Cardiac septum (tissue), 1 donor: Measurements from ENCODE around the gene AXIN2. TPM values are rescaled to one million over a fixed set of nuclear protein-coding genes. Genes with fewer than 3 reads are reported as not detected.

Experiments
- DNase-seq: peaks from one replicate; pipeline ENCODE4 v3.0.0-alpha.2; 2020; ENCODE audit warnings: low spot score
- intact Hi-C: fragments of 100-400 bp; cut with DNase I; formaldehyde crosslinking; loops from one replicate; pipeline ENCODE4 v1.14.0; 2022
- total RNA-seq: library from RNA; stranded (reverse); fragmentation: NEBNext Ultra II Directional; extraction: Animal tissue kit (Norgen Biotek cat#: 25700); gene quantifications from one replicate; pipeline ENCODE4 v1.2.1, GENCODE V29; 2021
- donor health status: DM: no; HTN: no; CAD: no.

Gene AXIN2
- total RNA-seq, 1 donor from 2014 or later, result 12.4 TPM

DNA sequence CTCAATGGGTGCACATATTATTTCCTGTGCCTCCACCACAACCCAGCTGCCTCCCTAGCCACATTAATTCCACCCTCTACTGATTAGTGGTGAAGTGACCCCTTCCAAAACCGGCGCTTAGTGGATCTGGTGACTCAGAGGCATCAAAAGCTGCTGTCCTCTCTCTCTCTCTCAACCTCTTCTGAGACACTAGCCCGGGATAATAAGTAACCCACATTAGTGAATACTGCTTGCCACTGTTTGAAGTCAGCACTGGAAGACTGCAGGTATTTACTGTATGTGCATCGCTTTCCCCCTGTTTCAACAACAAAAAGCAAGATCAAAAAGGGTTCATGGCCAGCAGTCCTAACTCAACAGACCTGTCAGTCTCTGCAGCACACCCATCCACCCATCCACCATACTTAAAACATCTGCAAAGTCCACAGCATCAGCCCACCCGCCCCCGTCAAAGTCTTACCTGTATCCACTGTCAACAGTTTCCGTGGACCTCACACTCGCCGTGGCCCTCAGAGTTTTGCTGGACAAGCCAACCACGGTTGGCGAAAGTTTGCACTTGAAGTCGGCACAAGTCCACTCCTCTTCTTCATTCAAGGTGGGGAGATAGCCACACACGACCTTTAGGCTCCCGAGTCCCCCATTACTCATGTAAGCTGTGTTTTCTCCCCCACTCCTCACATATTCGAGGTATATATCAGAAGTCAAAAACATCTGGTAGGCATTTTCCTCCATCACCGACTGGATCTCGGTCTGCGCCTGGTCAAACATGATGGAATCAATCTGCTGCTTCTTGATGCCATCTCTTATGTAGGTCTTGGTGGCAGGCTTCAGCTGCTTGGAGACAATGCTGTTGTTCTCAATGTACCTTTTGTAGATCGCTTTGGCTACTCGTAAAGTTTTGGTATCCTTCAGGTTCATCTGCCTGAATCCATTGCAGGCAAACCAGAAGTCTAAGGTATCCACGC lies 3.8 kb downstream of the AXIN2 start:
- DNase-seq, result no peak
- intact Hi-C loops, result loop anchor here (2.0 to 10.0 kb wide), 4 partner anchors 101 to 617 kb away; no protein-coding TSS in a partner anchor

DNA sequence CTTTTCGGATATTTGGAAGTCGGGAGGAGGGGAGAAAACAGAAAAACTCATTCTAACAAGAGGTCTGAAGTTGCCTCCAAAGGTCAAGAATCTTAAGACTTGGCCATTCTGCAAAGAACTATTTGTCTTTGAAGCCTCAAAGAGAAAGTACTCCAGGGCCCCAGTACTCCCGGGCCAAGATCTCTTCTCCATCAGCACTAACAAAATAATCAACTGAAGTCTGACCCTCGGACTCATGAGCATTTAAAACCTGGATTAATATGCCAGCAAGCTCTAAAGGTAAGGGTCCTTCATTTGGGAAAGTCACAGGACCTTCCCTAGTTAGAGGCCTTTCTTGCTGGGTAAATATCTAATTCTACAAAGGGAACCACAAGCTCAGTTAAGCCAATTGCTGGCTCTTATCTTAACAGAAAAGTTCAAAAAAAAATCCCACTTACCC lies 4.5 kb downstream of the AXIN2 start:
- no peak for DNase-seq
- intact Hi-C loops, result loop anchor here (2.0 to 10.0 kb wide), 4 partner anchors 100 to 618 kb away; no protein-coding TSS in a partner anchor

DNA sequence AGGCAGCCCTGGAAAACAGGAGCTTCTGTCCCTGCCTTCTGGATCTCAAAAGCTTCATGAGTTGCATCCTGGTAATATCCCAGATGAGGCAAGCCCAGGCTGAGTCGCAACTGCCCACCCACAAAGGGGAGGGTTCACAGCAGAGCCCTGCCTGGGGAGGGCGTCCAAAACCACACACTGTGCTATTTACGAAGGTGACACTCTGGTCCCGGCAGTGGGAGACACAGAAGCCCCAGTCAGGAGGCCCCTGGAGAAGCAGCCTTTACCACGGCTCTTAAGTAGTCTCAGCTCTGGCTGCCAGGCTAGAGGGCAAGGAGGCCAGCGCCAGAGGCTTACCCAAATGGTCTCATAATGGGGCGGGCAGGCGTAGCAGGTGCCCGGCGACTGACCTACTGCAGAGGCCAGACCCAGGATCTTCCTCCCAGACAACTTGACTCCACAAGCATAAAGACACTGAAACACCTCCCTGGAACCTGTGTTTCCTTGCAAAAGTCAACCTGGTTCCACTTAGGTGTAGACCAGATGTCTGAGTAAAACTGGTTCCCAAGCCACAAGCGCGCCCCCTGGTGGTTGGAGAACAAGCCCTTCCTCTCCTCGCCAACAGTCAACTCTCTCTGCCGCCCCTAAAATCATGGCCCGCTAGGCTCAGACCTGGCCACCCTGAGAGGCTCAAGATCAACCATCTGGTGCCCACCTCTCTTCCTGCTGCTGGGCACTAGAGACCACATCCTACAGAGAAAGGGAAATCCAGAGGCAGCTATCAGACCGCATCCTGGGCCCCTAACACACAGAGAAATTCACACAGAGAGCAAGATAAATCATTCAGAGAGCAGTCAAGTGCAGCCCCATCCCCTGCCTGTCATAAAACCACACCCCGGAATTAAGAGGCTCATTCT lies 5.2 kb downstream of the AXIN2 start:
- intact Hi-C loops, result loop anchor here (2.0 to 10.0 kb wide), 4 partner anchors 99 to 619 kb away; no protein-coding TSS in a partner anchor
- no peak for DNase-seq

DNA sequence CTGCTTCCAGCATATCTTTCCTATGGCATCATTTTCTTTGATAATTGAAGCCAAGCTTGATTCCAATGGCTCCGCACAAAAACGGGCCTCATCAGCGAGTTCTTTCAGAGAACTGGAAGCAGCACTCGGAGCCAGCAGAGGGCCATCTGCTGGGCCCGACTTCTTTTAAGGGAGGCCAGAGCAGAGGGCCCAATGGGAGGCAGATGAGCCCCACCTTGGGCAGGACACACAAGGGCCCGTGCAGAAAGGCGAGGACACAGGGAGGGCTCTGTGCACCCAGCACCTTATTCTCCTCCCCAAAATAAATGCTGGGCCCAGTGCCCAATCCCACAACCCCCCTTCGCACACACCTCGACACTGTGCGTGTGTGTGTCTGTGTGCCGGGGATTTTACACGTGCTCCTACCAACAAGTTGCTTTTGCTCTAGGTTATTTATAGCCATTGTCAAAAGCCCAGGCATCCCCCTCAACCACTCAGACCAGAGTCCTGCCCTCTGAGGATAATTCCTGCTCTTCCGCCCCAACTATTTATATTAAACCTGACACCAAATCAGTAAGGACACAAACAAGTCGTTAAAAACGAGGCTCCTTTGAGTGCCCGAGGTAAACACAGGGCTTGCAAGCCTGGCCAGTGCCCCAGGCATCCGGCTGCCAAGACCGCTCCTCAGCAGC lies 6.8 kb downstream of the AXIN2 start:
- intact Hi-C loops, result loop anchor here (5.0 to 10.0 kb wide), 4 partner anchors 198 to 620 kb away; no protein-coding TSS in a partner anchor
- DNase-seq, result no peak

DNA sequence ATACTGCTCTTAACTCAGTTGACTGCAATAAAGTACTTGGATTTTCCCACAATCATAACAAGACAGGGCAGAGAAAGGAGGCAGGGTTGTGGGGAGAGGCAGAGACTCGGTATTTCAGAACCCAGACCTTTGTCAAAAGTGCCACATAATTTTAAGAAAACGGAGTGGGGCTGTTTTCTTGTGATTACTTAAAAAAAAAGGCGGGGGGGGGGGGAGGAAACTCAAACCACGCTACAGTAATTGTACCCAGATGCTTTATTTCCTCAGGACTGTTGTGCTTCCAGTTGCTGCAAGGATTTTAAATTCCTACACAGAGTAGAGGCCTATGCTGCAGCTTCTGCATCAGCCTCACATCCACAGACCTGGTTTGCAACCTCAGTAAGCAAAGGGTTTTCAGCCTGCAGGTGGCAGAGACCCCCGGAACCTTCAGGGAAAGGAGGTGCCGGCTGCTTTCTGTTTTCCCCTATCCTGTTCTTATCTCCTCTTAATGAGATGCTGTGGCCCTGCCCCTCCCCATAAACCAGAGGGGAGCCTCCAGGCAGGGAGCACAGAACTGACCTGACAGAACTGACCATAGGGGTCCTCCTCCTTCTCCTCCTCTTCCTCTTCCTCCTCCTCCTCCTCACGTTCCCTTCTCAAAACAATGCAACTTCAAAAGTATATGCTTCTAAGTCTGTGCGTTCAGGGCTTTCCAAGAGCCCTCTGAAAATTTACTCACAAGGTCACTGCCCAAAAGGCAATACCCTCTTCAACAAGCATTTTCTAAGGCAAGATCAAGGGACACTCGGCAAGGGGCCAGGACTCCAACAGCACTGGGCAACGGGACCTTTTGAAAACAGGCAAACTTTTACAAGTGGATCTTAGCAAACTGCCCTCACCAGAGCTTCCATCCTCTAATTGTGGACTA lies 7.5 kb downstream of the AXIN2 start:
- intact Hi-C loops, result loop anchor here (5.0 to 10.0 kb wide), 3 partner anchors 231 to 621 kb away; no protein-coding TSS in a partner anchor
- no peak for DNase-seq

DNA sequence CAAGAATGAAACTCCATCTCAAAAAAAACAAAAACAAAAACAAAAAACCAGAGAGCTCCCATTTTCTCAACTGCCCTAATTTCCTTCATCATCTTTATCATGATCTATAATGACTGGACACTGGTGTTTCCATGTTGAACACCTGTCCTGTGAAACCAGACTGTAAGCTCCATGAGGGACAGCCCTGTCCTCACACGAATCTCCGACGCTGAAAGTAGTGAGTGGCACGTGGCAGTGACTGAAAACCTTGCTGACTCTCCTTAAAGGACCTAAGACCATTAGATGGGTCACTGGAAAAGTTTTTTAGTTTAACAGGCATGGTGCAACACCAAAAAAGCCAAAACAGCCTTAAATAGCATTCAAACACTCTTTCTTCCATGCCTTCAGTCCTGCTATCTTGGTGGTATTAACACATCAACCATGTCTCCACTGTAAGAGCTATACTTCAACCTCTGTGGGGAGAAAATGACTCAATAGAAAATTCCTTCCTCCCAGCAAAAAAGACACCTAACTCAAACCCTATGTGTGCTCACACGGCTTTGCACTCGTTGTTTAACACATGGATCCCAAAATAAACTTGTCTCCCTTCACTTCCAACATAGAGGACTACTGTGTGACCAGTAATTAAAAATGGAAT lies 8.3 kb downstream of the AXIN2 start:
- no peak for DNase-seq
- intact Hi-C loops, result loop anchor here (5.0 to 10.0 kb wide), 3 partner anchors 232 to 622 kb away; no protein-coding TSS in a partner anchor

DNA sequence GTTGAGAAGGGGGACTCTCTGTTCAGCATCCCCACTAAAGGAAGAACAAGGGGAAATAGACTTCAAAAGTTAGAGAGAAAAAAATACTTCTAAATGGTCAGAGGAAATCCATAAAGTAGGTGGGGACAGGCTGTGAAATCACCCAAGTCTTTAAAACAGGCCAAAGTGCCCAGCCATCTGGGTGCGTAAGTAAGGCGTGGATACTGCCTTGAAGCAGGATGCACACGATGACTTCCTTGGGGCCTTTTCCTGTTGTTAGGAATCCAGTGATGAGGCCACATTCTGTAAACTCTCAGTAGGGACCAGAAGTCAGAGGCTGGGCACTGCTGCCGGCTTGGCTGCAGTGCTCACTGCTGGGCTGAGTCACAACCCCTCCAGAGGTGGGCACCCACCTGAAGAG lies 9.2 kb downstream of the AXIN2 start:
- intact Hi-C loops, result loop anchor here (5.0 to 10.0 kb wide), 3 partner anchors 233 to 623 kb away; no protein-coding TSS in a partner anchor
- DNase-seq, result no peak

DNA sequence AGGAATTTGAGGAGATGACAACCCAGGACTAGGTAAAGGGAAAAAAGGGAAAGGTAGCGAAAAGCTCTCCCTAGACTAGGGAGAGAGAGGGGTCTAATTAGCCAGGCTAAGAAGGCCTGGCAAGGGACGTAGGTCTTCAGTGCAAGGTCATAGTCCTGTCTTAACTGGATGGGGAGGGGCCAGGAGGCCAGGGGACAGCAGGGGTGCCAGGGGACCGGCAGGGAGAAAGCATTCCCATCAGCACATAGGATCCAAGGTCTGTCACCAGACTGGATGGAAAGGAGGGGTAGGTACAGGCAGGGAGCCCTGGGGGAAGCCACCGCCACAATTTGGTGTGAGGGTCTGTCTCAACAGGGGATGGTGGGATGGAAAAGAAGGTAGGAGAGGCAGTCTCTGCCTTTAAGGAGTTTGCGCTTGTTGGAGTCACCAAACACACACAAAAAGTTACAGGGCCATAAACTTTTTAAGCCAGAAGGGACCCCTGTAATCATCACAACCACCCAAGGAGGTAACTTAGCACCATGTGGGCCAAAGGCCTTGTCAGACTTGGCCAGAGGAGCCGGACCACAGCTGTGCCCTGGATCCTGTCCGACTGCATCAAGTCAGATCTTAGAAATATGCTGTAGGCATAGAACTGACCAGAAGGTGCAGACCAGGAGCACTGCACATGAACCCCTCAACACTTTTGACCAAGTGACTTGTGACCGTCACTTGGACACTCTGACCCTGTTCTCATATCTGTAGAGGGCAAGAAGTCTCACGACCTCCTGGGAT lies 10.0 kb downstream of the AXIN2 start:
- intact Hi-C loops, result loop anchor here (5.0 to 10.0 kb wide), 3 partner anchors 233 to 623 kb away; no protein-coding TSS in a partner anchor
- DNase-seq, result no peak

DNA sequence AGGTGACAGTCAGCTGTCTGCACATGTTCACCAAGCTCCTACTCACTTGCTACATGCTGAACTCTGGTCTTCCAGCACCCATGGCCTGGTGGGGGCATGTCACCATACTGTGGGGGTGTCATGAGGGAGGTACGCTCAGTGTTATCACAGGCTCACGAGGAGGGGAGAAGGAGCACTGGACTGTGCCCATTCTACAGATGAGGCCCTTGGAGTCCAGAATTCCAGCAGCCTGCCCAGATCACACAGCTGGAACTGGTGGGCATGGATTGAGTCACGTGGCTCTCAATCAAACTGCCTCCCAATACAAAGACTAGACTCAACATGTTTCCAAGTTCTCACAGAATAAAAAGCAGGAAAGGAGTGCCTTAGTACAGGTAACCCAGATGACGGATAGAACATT lies 10.7 kb downstream of the AXIN2 start:
- DNase-seq, result no peak
- intact Hi-C loops, result loop anchor here (5.0 to 10.0 kb wide), 3 partner anchors 234 to 624 kb away; no protein-coding TSS in a partner anchor

DNA sequence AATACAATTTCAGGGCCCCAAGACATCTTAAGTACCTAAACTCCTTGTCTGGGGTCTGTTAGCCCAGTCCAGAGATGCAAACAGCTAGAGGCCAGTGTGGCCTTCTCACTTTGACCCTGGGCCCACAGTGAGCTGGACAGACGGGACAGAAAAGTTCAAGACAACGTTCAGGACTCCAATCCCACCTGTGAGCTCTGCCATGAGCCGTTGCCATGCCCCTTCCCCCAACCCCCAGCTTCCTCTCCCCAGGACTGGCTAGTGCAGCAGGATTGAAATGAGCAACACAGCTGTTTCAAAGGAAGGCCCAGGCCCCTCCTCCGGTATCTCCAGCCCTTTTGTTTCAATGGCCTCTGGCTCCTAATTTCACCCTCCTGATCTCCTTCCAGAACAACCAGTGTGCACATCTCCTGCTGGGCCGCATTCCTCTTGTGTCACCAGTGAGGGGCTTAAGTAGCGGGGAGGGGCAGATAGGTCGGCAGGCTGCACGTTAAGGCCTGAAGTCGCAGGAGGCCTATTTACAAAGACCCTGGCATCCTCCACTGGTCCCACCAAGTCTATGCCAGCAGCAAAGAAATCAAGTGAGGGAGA lies 11.3 kb downstream of the AXIN2 start:
- DNase-seq, result no peak
- intact Hi-C loops, result loop anchor here (5.0 to 10.0 kb wide), 3 partner anchors 235 to 625 kb away; no protein-coding TSS in a partner anchor

DNA sequence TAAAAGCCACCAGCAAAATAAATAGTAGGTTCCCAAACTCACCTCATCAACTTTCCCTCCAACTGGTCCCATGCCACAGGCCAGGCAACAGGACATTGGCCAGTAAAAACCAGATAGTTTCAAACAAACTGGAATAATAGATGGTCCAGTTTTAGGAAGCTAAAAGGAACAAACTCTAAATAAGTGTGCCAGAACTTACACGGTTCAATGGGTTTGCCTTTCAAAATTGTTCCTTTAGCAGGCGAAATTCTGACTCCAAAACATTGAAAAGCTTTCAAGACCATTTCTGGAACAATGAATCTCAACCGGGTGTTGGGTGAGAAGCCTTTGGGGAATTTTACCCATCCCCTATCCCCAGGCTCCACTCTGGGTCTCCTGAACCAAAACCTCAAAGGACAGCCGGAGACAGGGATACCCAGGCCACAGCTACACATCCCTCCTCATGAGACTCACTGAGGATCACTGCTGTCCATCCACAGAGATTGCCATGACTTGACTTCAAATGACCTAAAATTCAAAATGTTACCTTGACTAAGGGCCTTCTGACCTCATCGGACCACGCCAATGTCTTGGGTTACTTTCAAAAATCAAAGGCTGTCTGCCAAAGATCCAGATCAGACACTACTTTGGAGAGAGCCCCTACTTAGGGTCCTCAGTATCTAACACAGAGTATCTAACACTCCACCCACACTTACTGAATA lies 13.0 kb downstream of the AXIN2 start:
- DNase-seq, result no peak
- intact Hi-C loops, result no loop called here

DNA sequence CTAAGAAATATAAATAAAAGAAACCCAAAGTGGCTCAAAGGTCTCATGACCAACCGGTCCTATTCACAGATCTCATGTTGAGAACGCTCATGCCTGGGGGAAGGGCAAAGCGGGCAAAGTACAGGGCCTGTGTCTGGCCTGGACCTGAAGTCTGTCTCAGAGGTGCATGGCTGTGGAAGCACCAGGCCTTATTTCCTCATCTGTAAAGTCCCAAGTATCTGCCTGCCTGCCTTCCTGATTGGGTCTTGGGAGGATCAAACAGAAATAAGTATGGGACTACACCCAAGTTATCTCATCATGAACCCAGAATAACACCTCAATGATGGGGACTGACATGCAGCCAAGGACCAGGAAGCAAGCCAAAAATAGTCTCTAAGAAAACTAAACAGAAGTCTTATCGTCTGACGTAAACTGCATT lies 14.2 kb downstream of the AXIN2 start:
- intact Hi-C loops, result no loop called here
- DNase-seq, result no peak

DNA sequence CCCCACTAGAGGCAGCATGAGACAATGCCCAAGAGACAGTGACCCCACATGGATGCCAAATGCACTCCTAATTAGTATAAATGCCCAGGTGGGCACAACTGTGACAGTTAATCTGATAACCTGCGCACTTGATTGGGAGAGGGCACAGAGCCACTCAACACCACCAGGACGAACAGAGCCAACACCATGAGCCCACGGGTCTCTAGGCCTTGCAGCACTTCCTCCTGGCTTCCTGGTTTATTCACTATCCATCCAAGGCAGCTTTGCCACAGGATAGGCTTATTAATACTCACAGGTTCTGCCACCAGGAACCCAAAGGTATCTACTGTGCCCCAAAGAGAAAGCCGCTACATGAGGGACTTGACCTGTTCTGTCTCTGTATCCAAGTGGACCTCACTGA lies 14.9 kb downstream of the AXIN2 start:
- DNase-seq, result no peak
- intact Hi-C loops, result no loop called here

DNA sequence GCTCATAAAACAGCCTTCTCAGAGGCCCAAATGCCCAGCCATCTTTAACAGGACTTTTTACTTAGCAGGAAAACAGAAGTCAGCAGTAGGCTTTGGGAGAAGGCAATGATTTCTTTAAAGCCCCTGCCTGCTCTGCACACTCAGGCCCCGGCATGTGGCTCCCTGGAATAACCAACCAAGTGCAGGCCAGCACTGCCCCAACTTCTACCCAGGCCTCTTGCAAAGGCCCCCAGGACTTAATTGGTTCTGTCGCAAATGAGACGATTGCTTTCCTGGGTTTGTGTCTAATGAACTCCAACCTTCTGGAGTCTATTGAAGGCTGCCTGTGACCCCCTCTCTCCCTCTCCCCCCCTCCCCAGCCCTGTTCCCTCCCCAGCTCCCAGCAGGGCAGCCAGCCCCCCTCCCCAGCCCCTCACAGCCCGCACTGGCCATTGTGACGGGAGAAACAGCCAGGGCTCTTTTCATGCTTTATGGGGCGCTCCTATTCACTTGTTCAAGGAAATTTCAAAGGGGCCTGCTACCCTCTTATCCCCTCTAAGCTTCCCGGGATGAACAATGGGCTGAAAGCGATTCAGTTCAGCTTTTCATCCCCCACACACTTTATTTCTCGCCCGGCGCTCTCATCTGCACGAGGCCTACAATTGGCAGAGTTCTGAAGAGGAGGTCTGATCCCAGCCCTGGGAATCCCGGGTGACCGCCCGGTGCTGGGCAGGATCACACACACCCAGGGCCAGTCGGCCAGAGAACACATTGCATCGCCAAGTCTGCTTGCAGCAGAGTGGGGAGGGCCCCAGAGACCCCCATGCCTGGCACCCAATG lies 15.5 kb downstream of the AXIN2 start:
- DNase-seq, result no peak
- intact Hi-C loops, result no loop called here

DNA sequence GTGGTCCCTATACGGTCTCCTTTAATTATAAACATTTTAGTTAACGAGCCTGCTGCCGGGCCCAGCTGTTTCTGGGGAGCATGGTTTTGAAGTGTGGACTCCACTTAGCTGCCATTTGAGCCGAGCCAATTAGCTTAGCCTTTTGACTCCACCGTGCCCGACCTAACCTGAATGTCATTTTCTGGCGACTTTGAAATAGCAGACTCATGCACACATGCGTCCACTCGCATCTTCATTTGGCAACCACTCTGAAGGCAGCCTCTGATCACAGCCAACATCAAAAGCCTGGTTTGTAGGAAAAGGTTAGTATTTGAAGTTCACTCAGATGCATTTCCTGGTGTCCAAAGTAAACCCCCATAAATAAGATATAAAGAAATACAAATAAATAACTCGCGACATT lies 16.8 kb downstream of the AXIN2 start:
- no peak for DNase-seq

More for the DNA sequence above, 16.8 kb downstream of the AXIN2 start:
- intact Hi-C loops, result no loop called here
